ENCODE data around the gene C8G. TPM values are rescaled to one million over a fixed set of nuclear protein-coding genes. Genes with fewer than 3 reads are reported as not detected.

C8G gene
- total and polyA plus RNA-seq, 2 of the 13 experiments (the other 11 are each of a cell fraction or from before 2014, with no cell fraction given) = 4.9 to 12.8 TPM

DNA sequence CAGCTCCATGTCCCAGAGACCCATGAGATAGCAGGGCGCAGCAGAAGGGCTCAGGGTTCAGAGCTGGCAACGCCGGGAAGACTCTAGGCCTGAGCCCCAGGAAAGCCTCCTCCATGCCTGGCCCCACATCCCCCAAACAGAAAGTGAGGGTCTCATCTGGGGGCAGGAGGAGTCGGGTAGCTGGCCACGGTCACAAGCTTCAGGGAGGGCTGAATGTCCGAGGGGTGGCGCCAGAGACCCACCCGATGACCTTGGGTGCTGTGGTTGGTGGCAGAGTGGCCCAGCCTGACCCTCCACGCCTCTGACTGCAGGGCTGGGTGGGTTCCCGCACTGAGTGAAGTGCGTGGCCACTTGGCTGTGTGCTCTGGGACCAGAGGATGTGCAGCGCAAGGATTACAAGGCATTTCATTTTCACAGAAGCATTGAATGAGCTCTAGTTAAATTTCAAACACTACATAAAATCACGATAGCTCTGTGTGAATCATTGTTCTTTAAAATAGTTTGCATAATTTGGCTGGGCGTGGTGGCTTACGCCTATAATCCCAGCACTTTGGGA, 3.0 kb downstream of the C8G start (continued):
- no peak for TF ChIP-seq ARID3A (IDR thresholded peaks at IDR 0.05; ENCODE audit: low read depth, low read length)
- no peak; the same call in none of the 2 replicates for TF ChIP-seq THAP11 (CRISPR knock-in tag; IDR thresholded peaks at IDR 0.05)
- no peak for TF ChIP-seq ZNF614 (CRISPR knock-in tag; IDR thresholded peaks at IDR 0.05; ENCODE audit: borderline replicate concordance)
- TF ChIP-seq ZGPAT (CRISPR knock-in tag; IDR thresholded peaks at IDR 0.05) = peak; percentile 20; the same call in 1 of the 2 replicates

DNA sequence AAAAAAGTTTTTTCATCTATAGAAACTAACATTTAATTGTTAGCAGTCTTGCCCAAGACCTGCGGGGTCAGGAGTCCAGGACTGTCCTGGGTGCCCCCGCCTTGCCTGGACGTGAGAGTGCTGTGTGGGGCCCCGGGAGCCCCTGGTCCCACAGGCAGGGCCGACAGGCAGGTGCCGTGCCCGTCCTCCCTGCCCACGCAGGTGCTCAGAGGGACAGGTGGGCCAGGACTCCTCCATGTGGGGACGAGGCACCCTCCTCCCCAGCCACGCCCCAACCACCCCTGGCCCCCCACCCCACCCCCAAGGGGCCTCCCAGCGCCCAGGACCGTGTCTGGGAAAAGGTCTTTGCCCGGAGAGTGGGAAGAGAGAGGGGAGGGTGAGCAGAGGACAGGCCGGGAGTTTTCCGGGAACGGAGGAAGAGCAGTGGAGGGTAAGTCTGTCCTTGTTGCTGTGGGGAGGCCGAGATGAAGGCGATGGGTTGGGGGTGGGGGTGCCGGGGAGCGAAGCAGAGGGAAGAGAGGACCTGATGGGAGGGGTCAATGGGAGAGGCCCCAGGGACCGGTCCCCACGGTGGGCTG, 4.3 kb downstream of the C8G start:
- Histone ChIP-seq H4K20me1 (ENCODE audit: insufficient read depth, low read length) (no peaks in the 10 kb centered on the region), H3K36me3 (replicated peaks in 1 of 2; ENCODE audit: control insufficient read depth in 1 of 2, insufficient read depth in 2 of 2, low read length in 2 of 2) (no peaks in the 10 kb centered on the region), H3K4me1 (ENCODE audit: insufficient read depth, low read length) (peaks cover 59% of the 10 kb centered on the region), H3K79me2 (ENCODE audit: insufficient read depth, low read length) (peaks cover 5% of the 10 kb centered on the region), H3K27me3 (ENCODE audit: control insufficient read depth in 1 of 2, insufficient read depth in 2 of 2, low read length in 2 of 2) (no peaks in the 10 kb centered on the region), H3K9me3 (ENCODE audit: low read length) (no peaks in the 10 kb centered on the region), H2AFZ (ENCODE audit: low read length) (no peak overlapping the region), H3K27ac (ENCODE audit: extremely low read length, insufficient read depth, low read length) (peak overlapping the region; percentile 95), H3K4me3 (replicated peaks in 1 of 3; ENCODE audit: insufficient read depth in 1 of 3, low read depth in 2 of 3, low read length in 3 of 3) (peak overlapping the region; percentile 68 to 90 (median 87)), H3K4me2 (ENCODE audit: low read depth, low read length) (peak overlapping the region; percentile 100), H3K9ac (ENCODE audit: insufficient read depth, low read depth, low read length) (peak overlapping the region; percentile 86)
- no TSS peak for BruUV-seq (replicated peaks)
- CTCF ChIA-PET (ENCODE audit: low intra/inter-chr PET ratio, low total read pairs) = no interaction called here
- DNase-seq (ENCODE audit: low spot score) (peak; percentile 49), FAIRE-seq (no peak), ATAC-seq (peak; percentile 30)
- intact Hi-C loops (cut with micrococcal nuclease; ENCODE audit: unreplicated experiment) (loop anchor here (2.0 kb wide), 2 partner anchors 19 to 85 kb away; no protein-coding TSS in a partner anchor), in situ Hi-C loops (cut with HindIII; ENCODE audit: extremely low pct_ligation_motif_present, low pct_unique_long_range_greater_than_20kb) (loop anchor here (5.0 kb wide), 1 partner anchor 83 kb away; the partner anchor contains the start of gene FUT7)
- WGBS (ENCODE audit: low lambda C conversion rate) = 4% methylated on average over 13 of the region's 22 CpGs
- POLR2A ChIA-PET = interaction anchor here (0.7 to 2.5 kb wide), 13 partner anchors 12 to 626 kb away, joined by 3 to 10 read pairs (median 4); partner anchors contain the start of gene CLIC3
- TF ChIP-seq NFIB (CRISPR knock-in tag; IDR thresholded peaks at IDR 0.05; ENCODE audit: borderline replicate concordance) (no peak), ZNF782 (CRISPR knock-in tag; IDR thresholded peaks at IDR 0.05; ENCODE audit: borderline replicate concordance) (no peak), ZMAT3 (CRISPR knock-in tag; conservative IDR thresholded peaks at IDR 0.05) (no peak), DPF2 (CRISPR knock-in tag; IDR thresholded peaks at IDR 0.05; ENCODE audit: borderline replicate concordance, low read depth) (peak; percentile 52), GFI1 (CRISPR knock-in tag; IDR thresholded peaks at IDR 0.05; ENCODE audit: borderline replicate concordance) (no peak), ZNF350 (CRISPR knock-in tag; IDR thresholded peaks at IDR 0.05; ENCODE audit: borderline replicate concordance, low read depth) (no peak), RFX1 (IDR thresholded peaks at IDR 0.05) (no peak), ARID3A (IDR thresholded peaks at IDR 0.05; ENCODE audit: low read depth, low read length) (no peak), ZNF746 (CRISPR knock-in tag; IDR thresholded peaks at IDR 0.05) (no peak), ZNF431 (CRISPR knock-in tag; IDR thresholded peaks at IDR 0.05; ENCODE audit: borderline replicate concordance, low read depth) (no peak), MZF1 (CRISPR knock-in tag; IDR thresholded peaks at IDR 0.05; ENCODE audit: borderline replicate concordance) (no peak), ZNF7 (CRISPR knock-in tag; IDR thresholded peaks at IDR 0.05) (no peak)
- TF ChIP-seq, protein P1, sequence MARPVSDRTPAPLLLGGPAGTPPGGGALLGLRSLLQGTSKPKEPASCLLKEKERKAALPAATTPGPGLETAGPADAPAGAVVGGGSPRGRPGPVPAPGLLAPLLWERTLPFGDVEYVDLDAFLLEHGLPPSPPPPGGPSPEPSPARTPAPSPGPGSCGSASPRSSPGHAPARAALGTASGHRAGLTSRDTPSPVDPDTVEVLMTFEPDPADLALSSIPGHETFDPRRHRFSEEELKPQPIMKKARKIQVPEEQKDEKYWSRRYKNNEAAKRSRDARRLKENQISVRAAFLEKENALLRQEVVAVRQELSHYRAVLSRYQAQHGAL (CRISPR knock-in tag; IDR thresholded peaks at IDR 0.05; ENCODE audit: not compliant biosample characterization) = no peak
